Measurements from ENCODE around the gene EGFL8.

EGFL8 gene

GRCh38 chr6:32148289-32149091 is 15.9 kb upstream of the EGFL8 start:
- no peaks in the 10 kb centered on the region for H3K9me3 ChIP-seq (ENCODE audit: control insufficient read depth, low read length)
- no peaks in the 10 kb centered on the region for H3K27me3 ChIP-seq (ENCODE audit: control insufficient read depth, insufficient read depth, low read length)
- H3K4me3 ChIP-seq (ENCODE audit: low read length) = peak overlapping the region; percentile 54
- no peaks in the 10 kb centered on the region for H3K36me3 ChIP-seq (ENCODE audit: control insufficient read depth, insufficient read depth, low read length)
- H3K9ac ChIP-seq (ENCODE audit: low read length) = peak overlapping the region; percentile 83
- peaks cover 23% of the 10 kb centered on the region for H3K4me1 ChIP-seq (ENCODE audit: control insufficient read depth, insufficient read depth, low read length)

GRCh38 chr6:32149092-32149755 is 15.2 kb upstream of the EGFL8 start:
- H3K27me3 ChIP-seq (ENCODE audit: control insufficient read depth, insufficient read depth, low read length) = no peaks in the 10 kb centered on the region

GRCh38 chr6:32149932-32150870 is 14.2 kb upstream of the EGFL8 start:
- no peaks in the 10 kb centered on the region for H3K27me3 ChIP-seq (ENCODE audit: control insufficient read depth, insufficient read depth, low read length)
- H3K36me3 ChIP-seq (ENCODE audit: control insufficient read depth, insufficient read depth, low read length) = no peaks in the 10 kb centered on the region
- no peak overlapping the region for H3K9ac ChIP-seq (ENCODE audit: low read length)
- H3K9me3 ChIP-seq (ENCODE audit: control insufficient read depth, low read length) = no peaks in the 10 kb centered on the region
- no peak overlapping the region for H3K4me3 ChIP-seq (ENCODE audit: low read length)
- H3K4me1 ChIP-seq (ENCODE audit: control insufficient read depth, insufficient read depth, low read length) = peaks cover 33% of the 10 kb centered on the region

More at GRCh38 chr6:32149092-32149755, 15.2 kb upstream of the EGFL8 start:
- Histone ChIP-seq H3K9ac (ENCODE audit: low read length) (peak overlapping the region; percentile 83), H3K9me3 (ENCODE audit: control insufficient read depth, low read length) (no peaks in the 10 kb centered on the region), H3K4me3 (ENCODE audit: low read length) (peak overlapping the region; percentile 54), H3K36me3 (ENCODE audit: control insufficient read depth, insufficient read depth, low read length) (no peaks in the 10 kb centered on the region), H3K4me1 (ENCODE audit: control insufficient read depth, insufficient read depth, low read length) (peaks cover 24% of the 10 kb centered on the region)

GRCh38 chr6:32151181-32151862 is 13.1 kb upstream of the EGFL8 start:
- Histone ChIP-seq H3K4me3 (ENCODE audit: low read length) (no peak overlapping the region), H3K9me3 (ENCODE audit: control insufficient read depth, low read length) (no peaks in the 10 kb centered on the region), H3K9ac (ENCODE audit: low read length) (no peak overlapping the region), H3K4me1 (ENCODE audit: control insufficient read depth, insufficient read depth, low read length) (peaks cover 36% of the 10 kb centered on the region), H3K27me3 (ENCODE audit: control insufficient read depth, insufficient read depth, low read length) (no peaks in the 10 kb centered on the region), H3K36me3 (ENCODE audit: control insufficient read depth, insufficient read depth, low read length) (no peaks in the 10 kb centered on the region)

GRCh38 chr6:32151863-32152768 is 12.3 kb upstream of the EGFL8 start, which contains the start of gene PRRT1:
PRRT1 (minus strand) TSS chr6:32151939; CDS start chr6:32151827, 112 bp downstream.
- Histone ChIP-seq H3K9ac (ENCODE audit: low read length) (no peak within 1 kb of the TSS), H3K36me3 (ENCODE audit: control insufficient read depth, insufficient read depth, low read length) (no peaks in the 10 kb centered on the region), H3K4me3 (ENCODE audit: low read length) (no peak within 1 kb of the TSS), H3K4me1 (ENCODE audit: control insufficient read depth, insufficient read depth, low read length) (peaks cover 30% of the 10 kb centered on the region), H3K27me3 (ENCODE audit: control insufficient read depth, insufficient read depth, low read length) (no peaks in the 10 kb centered on the region), H3K9me3 (ENCODE audit: control insufficient read depth, low read length) (no peaks in the 10 kb centered on the region)

GRCh38 chr6:32152769-32153563 is 11.4 kb upstream of the EGFL8 start:
- H3K4me3 ChIP-seq (ENCODE audit: low read length) = peak overlapping the region; percentile 95
- H3K36me3 ChIP-seq (ENCODE audit: control insufficient read depth, insufficient read depth, low read length) = peaks cover 6% of the 10 kb centered on the region
- peak overlapping the region; percentile 86 for H3K9ac ChIP-seq (ENCODE audit: low read length)
- no peaks in the 10 kb centered on the region for H3K27me3 ChIP-seq (ENCODE audit: control insufficient read depth, insufficient read depth, low read length)
- H3K4me1 ChIP-seq (ENCODE audit: control insufficient read depth, insufficient read depth, low read length) = peaks cover 30% of the 10 kb centered on the region
- no peaks in the 10 kb centered on the region for H3K9me3 ChIP-seq (ENCODE audit: control insufficient read depth, low read length)

GRCh38 chr6:32153564-32154513 is 10.6 kb upstream of the EGFL8 start, which contains the start of gene PPT2:
PPT2 (plus strand) TSS chr6:32154141; CDS start chr6:32154595, 454 bp downstream.
- Histone ChIP-seq H3K9me3 (ENCODE audit: control insufficient read depth, low read length) (no peaks in the 10 kb centered on the region), H3K4me1 (ENCODE audit: control insufficient read depth, insufficient read depth, low read length) (peaks cover 30% of the 10 kb centered on the region), H3K9ac (ENCODE audit: low read length) (peak within 1 kb of the TSS; percentile 86), H3K4me3 (ENCODE audit: low read length) (peak within 1 kb of the TSS; percentile 95), H3K27me3 (ENCODE audit: control insufficient read depth, insufficient read depth, low read length) (no peaks in the 10 kb centered on the region), H3K36me3 (ENCODE audit: control insufficient read depth, insufficient read depth, low read length) (peaks cover 9% of the 10 kb centered on the region)

- Histone ChIP-seq H3K4me3 (ENCODE audit: low read length) (peak overlapping the region; percentile 95), H3K9me3 (ENCODE audit: control insufficient read depth, low read length) (no peaks in the 10 kb centered on the region), H3K4me1 (ENCODE audit: control insufficient read depth, insufficient read depth, low read length) (peaks cover 30% of the 10 kb centered on the region), H3K9ac (ENCODE audit: low read length) (peak overlapping the region; percentile 86), H3K27me3 (ENCODE audit: control insufficient read depth, insufficient read depth, low read length) (no peaks in the 10 kb centered on the region), H3K36me3 (ENCODE audit: control insufficient read depth, insufficient read depth, low read length) (peaks cover 9% of the 10 kb centered on the region)
Observed at GRCh38 chr6:32154514-32155161, 9.8 kb upstream of the EGFL8 start.

GRCh38 chr6:32156891-32157290 is 7.5 kb upstream of the EGFL8 start:
- H3K9ac ChIP-seq (ENCODE audit: low read length) = no peak overlapping the region
- H3K27me3 ChIP-seq (ENCODE audit: control insufficient read depth, insufficient read depth, low read length) = no peaks in the 10 kb centered on the region
- H3K4me3 ChIP-seq (ENCODE audit: low read length) = no peak overlapping the region
- H3K36me3 ChIP-seq (ENCODE audit: control insufficient read depth, insufficient read depth, low read length) = peaks cover 9% of the 10 kb centered on the region
- no peaks in the 10 kb centered on the region for H3K9me3 ChIP-seq (ENCODE audit: control insufficient read depth, low read length)
- H3K4me1 ChIP-seq (ENCODE audit: control insufficient read depth, insufficient read depth, low read length) = peaks cover 26% of the 10 kb centered on the region

All from mucosa of stomach (tissue), 1 donor.